ENCODE results near the gene BRI3.

DNA sequence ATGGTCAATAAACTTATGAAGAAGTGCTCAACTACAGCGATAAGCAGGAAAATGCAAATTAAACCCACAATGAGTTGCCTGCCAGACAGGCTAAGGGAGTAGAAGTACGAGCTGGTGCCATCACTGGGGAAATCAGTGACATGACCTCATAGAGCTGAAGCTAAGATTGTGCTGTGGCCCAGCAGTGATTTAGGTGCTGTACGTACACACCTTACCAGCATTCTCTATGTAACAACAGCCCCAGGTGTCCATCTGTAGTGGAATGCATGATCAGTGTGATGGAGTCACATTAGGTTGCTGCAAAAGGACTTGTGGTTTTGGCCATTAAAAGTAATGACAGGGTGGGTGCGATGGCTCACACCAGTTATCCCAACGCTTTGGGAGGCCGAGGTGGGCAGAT is 23.8 kb upstream of the BRI3 start:
- TF ChIP-seq, protein P1, sequence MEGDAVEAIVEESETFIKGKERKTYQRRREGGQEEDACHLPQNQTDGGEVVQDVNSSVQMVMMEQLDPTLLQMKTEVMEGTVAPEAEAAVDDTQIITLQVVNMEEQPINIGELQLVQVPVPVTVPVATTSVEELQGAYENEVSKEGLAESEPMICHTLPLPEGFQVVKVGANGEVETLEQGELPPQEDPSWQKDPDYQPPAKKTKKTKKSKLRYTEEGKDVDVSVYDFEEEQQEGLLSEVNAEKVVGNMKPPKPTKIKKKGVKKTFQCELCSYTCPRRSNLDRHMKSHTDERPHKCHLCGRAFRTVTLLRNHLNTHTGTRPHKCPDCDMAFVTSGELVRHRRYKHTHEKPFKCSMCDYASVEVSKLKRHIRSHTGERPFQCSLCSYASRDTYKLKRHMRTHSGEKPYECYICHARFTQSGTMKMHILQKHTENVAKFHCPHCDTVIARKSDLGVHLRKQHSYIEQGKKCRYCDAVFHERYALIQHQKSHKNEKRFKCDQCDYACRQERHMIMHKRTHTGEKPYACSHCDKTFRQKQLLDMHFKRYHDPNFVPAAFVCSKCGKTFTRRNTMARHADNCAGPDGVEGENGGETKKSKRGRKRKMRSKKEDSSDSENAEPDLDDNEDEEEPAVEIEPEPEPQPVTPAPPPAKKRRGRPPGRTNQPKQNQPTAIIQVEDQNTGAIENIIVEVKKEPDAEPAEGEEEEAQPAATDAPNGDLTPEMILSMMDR (IDR thresholded peaks at IDR 0.05) = no peak
- TF ChIP-seq POLR2A (IDR thresholded peaks at IDR 0.05) (no peak), POLR2AphosphoS5 (IDR thresholded peaks at IDR 0.05) (no peak)

All from suprapubic skin (tissue), 4 donors.